ENCODE results near the gene SUMO3. TPM values are rescaled to one million over a fixed set of nuclear protein-coding genes. Genes with fewer than 3 reads are reported as not detected.

The SUMO3 gene
- total RNA-seq, 1 experiment from 2014 or later, result 81.7 TPM

DNA sequence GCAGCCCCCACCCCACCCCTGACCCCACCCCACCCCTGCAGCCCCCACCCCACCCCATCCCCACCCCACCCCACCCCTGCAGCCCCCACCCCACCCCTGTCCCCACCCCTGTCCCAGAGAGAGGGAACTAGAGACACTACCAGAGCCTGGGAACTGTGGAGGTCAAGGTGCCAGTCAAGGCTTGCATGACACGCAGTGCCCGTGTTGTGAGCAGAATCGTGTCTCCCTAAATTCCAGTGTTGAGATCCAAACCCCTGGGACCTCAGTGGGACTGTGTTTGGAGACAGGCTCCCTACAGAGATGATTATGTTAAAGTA, 18.4 kb upstream of the SUMO3 start (continued):
- TF ChIP-seq CTCF (IDR thresholded peaks at IDR 0.05), result no peak

DNA sequence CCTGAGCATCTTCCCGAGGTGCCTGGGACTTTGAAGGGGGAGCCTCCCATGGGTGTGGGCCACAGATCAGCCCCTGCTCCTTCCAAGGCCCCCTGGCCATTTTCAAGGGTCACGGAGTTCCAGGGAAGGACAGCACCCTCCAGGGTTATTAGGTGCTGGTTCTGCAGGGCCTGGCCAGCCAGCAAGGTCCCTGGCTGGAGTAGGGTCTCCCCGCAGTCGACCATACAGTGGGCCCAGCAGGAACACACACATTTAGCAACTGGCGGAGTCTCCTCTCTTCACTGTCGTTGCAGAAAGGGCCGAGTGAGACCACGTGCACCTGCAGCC, 17.7 kb upstream of the SUMO3 start:
- no peaks in the 10 kb centered on the region for H3K27me3 Mint-ChIP-seq (ENCODE audit: low read depth)
- no peaks in the 10 kb centered on the region for H3K36me3 Mint-ChIP-seq
- ATAC-seq (no peak), DNase-seq (ENCODE audit: low spot score) (no peak)
- ChIA-PET CTCF (interaction anchor here (0.6 kb wide), 1 partner anchor 96 kb away, joined by 3 read pairs; no protein-coding TSS in a partner anchor), POLR2A (no interaction called here)
- H3K4me1 Mint-ChIP-seq, result no peaks in the 10 kb centered on the region
- TF ChIP-seq ZNF423 (CRISPR knock-in tag; IDR thresholded peaks at IDR 0.05) (no peak), NR2C2 (CRISPR knock-in tag; IDR thresholded peaks at IDR 0.05) (no peak), ZNF121 (CRISPR knock-in tag; IDR thresholded peaks at IDR 0.05) (no peak), GRHL2 (CRISPR knock-in tag; IDR thresholded peaks at IDR 0.05; ENCODE audit: insufficient replicate concordance, severe bottlenecking) (no peak), STAT6 (CRISPR knock-in tag; conservative IDR thresholded peaks at IDR 0.05; ENCODE audit: low read depth) (no peak), ZSCAN18 (CRISPR knock-in tag; IDR thresholded peaks at IDR 0.05) (no peak), NFATC4 (CRISPR knock-in tag; IDR thresholded peaks at IDR 0.05) (no peak)
- TF ChIP-seq, protein P1, sequence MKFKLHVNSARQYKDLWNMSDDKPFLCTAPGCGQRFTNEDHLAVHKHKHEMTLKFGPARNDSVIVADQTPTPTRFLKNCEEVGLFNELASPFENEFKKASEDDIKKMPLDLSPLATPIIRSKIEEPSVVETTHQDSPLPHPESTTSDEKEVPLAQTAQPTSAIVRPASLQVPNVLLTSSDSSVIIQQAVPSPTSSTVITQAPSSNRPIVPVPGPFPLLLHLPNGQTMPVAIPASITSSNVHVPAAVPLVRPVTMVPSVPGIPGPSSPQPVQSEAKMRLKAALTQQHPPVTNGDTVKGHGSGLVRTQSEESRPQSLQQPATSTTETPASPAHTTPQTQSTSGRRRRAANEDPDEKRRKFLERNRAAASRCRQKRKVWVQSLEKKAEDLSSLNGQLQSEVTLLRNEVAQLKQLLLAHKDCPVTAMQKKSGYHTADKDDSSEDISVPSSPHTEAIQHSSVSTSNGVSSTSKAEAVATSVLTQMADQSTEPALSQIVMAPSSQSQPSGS (CRISPR knock-in tag; IDR thresholded peaks at IDR 0.05; ENCODE audit: borderline replicate concordance, low read depth), result no peak
- no peak overlapping the region for H3K4me3 Mint-ChIP-seq
- H3K27ac Mint-ChIP-seq, result no peak overlapping the region
- no peaks in the 10 kb centered on the region for H3K9me3 Mint-ChIP-seq

- ATAC-seq, result no peak
- H3K27me3 Mint-ChIP-seq (ENCODE audit: low read depth), result no peaks in the 10 kb centered on the region
- no peak overlapping the region for H3K27ac Mint-ChIP-seq
- ChIA-PET POLR2A (no interaction called here), CTCF (interaction anchor here (0.6 kb wide), 1 partner anchor 97 kb away, joined by 3 read pairs; no protein-coding TSS in a partner anchor)
- H3K36me3 Mint-ChIP-seq, result no peaks in the 10 kb centered on the region
- no peak for DNase-seq (ENCODE audit: low spot score)
- H3K4me3 Mint-ChIP-seq, result no peak overlapping the region
- peaks cover 3% of the 10 kb centered on the region for H3K9me3 Mint-ChIP-seq
- H3K4me1 Mint-ChIP-seq, result no peaks in the 10 kb centered on the region
- TF ChIP-seq NR3C1 (CRISPR knock-in tag; conservative IDR thresholded peaks at IDR 0.05; ENCODE audit: low read depth) (no peak), JAZF1 (CRISPR knock-in tag; IDR thresholded peaks at IDR 0.05) (no peak), SMAD4 (CRISPR knock-in tag; IDR thresholded peaks at IDR 0.05) (no peak), ARID4B (CRISPR knock-in tag; IDR thresholded peaks at IDR 0.05; ENCODE audit: borderline replicate concordance) (no peak), FOXJ3 (CRISPR knock-in tag; IDR thresholded peaks at IDR 0.05; ENCODE audit: borderline replicate concordance) (no peak), HMGA2 (CRISPR knock-in tag; IDR thresholded peaks at IDR 0.05) (no peak), ZNF232 (CRISPR knock-in tag; IDR thresholded peaks at IDR 0.05) (no peak)
- TF ChIP-seq, protein P2, sequence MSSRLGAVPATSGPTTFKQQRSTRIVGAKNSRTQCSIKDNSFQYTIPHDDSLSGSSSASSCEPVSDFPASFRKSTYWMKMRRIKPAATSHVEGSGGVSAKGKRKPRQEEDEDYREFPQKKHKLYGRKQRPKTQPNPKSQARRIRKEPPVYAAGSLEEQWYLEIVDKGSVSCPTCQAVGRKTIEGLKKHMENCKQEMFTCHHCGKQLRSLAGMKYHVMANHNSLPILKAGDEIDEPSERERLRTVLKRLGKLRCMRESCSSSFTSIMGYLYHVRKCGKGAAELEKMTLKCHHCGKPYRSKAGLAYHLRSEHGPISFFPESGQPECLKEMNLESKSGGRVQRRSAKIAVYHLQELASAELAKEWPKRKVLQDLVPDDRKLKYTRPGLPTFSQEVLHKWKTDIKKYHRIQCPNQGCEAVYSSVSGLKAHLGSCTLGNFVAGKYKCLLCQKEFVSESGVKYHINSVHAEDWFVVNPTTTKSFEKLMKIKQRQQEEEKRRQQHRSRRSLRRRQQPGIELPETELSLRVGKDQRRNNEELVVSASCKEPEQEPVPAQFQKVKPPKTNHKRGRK (CRISPR knock-in tag; IDR thresholded peaks at IDR 0.05; ENCODE audit: borderline replicate concordance), result no peak
- TF ChIP-seq, protein P3, sequence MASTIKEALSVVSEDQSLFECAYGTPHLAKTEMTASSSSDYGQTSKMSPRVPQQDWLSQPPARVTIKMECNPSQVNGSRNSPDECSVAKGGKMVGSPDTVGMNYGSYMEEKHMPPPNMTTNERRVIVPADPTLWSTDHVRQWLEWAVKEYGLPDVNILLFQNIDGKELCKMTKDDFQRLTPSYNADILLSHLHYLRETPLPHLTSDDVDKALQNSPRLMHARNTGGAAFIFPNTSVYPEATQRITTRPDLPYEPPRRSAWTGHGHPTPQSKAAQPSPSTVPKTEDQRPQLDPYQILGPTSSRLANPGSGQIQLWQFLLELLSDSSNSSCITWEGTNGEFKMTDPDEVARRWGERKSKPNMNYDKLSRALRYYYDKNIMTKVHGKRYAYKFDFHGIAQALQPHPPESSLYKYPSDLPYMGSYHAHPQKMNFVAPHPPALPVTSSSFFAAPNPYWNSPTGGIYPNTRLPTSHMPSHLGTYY (CRISPR knock-in tag; IDR thresholded peaks at IDR 0.05), result no peak
Observed at GRCh38 chr21:44834951-44835646, 17.2 kb upstream of the SUMO3 start.
